Ovary (tissue), 9 donors: ENCODE measurements around the gene TBC1D19. TPM values are rescaled to one million over a fixed set of nuclear protein-coding genes. Genes with fewer than 3 reads are reported as not detected.

Experiments used
- DNase-seq, 5 donors: peaks; one replicate each; pipeline ENCODE4 v3.0.0-alpha.2; 2019 to 2020
- H3K27ac ChIP-seq, 2 donors: fragments of 200-600 bp; one replicate each; pipeline versions ENCODE4 v1.5.1 to v1.8.0; 2019 to 2022
- H3K27me3 ChIP-seq: fragments of 200-600 bp; one replicate; pipeline ENCODE4 v1.8.0; 2022
- H3K36me3 ChIP-seq: fragments of 200-600 bp; sonication (generic); one replicate; pipeline ENCODE4 v1.5.1; 2019
- H3K4me1 ChIP-seq: one replicate; pipeline ENCODE4 v1.8.1; 2013; ENCODE audit warnings: mild to moderate bottlenecking, moderate library complexity; ENCODE audit not compliant: insufficient read depth
- H3K4me3 ChIP-seq: fragments of 200-600 bp; sonication (generic); one replicate; pipeline ENCODE4 v1.5.1; 2017
- H3K9me3 ChIP-seq, 2 donors: fragments of 200-600 bp in 1 of 2; sonication (generic) in 1 of 2; one replicate each; pipeline versions ENCODE4 v1.5.1 to v1.8.1; 2013 to 2019; ENCODE audit warnings: mild to moderate bottlenecking in 1 of 2, moderate library complexity in 1 of 2
- EP300 ChIP-seq: sonication (generic); formaldehyde crosslinking; IDR thresholded peaks from one replicate; pipeline ENCODE4 v1.6.1; 2017; ENCODE audit warnings: antibody characterized with exemption
- POLR2A ChIP-seq: fragments of 450-650 bp; IDR thresholded peaks from one replicate; pipeline ENCODE4 v1.6.1; 2017; ENCODE audit warnings: antibody characterized with exemption, mild to moderate bottlenecking, moderate library complexity
- WGBS, 3 donors: extraction: QIAGEN DNeasy Blood & Tissue Kit in 1 of 3; methylation state at CpG; one replicate each; pipeline versions ENCODE4 v1.1.5 to v1.1.7; 2013 to 2017; 5-methylcytosine and 5-hydroxymethylcytosine counted together
- intact Hi-C, 4 donors: fragments of 100-400 bp; cut with DNase I; formaldehyde crosslinking; loops; one replicate each; pipeline versions ENCODE4 v1.11.0 to v1.15.1; 2022 to 2023
- polyA plus RNA-seq, 2 donors: library from polyadenylated mRNA; stranded (reverse); fragments of 200-250 nt in 1 of 2; fragments of 350-450 nt in 1 of 2; fragmentation: Illumina TruSeq in 1 of 2; extraction: RNeasy Lipid Tissue Mini Kit (QIAGEN cat#74804) in 1 of 2; gene quantifications; one replicate each; pipeline ENCODE4 v1.2.3, GENCODE V29; 2013 to 2014
- total RNA-seq, 7 donors: library from RNA; depleted of rRNA in 2 of 7; stranded (reverse); fragments of >200 nt in 2 of 7; fragmentation: NEBNext Ultra II Directional in 3 of 7; extraction: Animal tissue kit (Norgen Biotek cat#: 25700) in 3 of 7; gene quantifications; one replicate each; pipeline versions ENCODE4 v1.1.0 to v1.2.4, GENCODE V29; 2016 to 2023
- TF ChIP-seq, protein P1 (sequence below), 3 donors: fragments of 450-650 bp in 2 of 3; fragments of 200-600 bp in 1 of 3; IDR thresholded peaks; one replicate each; pipeline versions ENCODE4 v1.5.1 to v1.8.0; 2016 to 2022; ENCODE audit warnings: antibody characterized with exemption in 3 of 3, mild to moderate bottlenecking in 1 of 3
- donor health status: DM: no; HTN: no; CAD: no; lungs with moderate emphysema.
- donor health status: DM: no; HTN: no; CAD: no.
- donor health status: Bipolar disorder and iron deficiency.
- donor health status: DM: yes; HTN: yes; CAD: no.
- donor health status: DM: no; HTN: no; CAD: no.
- donor health status: DM: yes; HTN: yes; CAD: no.

TBC1D19 gene
- total and polyA plus RNA-seq, 9 donors, result 6.0 to 25.2 (median 14.8) TPM

DNA sequence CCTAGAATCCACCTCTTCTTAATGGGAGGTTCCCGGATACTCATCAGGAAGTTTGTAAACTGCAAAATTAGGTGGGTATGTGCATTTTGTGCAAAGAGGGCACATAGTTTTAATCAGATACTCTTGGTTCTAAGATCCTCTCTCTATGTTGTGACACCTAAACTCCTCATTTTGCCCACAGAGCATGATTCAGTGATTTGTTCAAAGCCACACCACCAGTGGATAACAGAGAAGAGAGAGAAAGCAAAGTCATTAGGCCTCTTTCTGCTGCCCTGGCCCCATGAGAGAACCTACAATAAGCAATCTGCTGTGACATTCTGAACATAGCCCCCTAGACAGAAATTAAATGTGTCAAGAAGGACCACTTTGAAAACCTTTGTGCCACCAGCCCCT is 204.5 kb downstream of the TBC1D19 start:
- H3K9me3 ChIP-seq, result no peaks in the 10 kb centered on the region
- H3K27ac ChIP-seq, result no peak overlapping the region
- no peak overlapping the region for H3K4me3 ChIP-seq
- no peak for DNase-seq
- intact Hi-C loops, result no loop called here
- no peaks in the 10 kb centered on the region for H3K36me3 ChIP-seq
- no peaks in the 10 kb centered on the region for H3K4me1 ChIP-seq
- WGBS, 3 donors, result 21 to 41% (median 33%) methylated on average over 1 of the region's 1 CpG
- no peaks in the 10 kb centered on the region for H3K27me3 ChIP-seq
- TF ChIP-seq POLR2A (no peak), EP300 (no peak)
- TF ChIP-seq, protein P1, sequence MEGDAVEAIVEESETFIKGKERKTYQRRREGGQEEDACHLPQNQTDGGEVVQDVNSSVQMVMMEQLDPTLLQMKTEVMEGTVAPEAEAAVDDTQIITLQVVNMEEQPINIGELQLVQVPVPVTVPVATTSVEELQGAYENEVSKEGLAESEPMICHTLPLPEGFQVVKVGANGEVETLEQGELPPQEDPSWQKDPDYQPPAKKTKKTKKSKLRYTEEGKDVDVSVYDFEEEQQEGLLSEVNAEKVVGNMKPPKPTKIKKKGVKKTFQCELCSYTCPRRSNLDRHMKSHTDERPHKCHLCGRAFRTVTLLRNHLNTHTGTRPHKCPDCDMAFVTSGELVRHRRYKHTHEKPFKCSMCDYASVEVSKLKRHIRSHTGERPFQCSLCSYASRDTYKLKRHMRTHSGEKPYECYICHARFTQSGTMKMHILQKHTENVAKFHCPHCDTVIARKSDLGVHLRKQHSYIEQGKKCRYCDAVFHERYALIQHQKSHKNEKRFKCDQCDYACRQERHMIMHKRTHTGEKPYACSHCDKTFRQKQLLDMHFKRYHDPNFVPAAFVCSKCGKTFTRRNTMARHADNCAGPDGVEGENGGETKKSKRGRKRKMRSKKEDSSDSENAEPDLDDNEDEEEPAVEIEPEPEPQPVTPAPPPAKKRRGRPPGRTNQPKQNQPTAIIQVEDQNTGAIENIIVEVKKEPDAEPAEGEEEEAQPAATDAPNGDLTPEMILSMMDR (IDR thresholded peaks at IDR 0.05), result no peak

DNA sequence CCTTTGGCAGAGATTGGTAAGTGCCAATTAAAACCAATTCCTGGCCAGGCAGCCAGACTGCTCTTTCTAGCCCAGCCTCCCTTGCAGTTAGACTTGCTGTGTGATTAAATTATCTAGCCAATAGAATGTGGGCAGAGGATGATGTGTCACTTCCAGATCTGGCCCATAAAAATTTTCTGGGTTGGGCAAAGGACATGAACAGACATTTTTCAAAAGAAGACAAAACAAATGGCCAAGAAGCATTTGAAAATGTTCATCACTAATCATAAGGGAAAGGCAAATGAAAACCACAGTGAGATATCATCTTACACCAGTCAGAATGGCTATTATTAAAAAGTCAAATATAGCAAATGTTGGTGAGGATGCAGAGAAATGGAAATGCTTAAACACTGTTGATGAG is 205.3 kb downstream of the TBC1D19 start:
- Histone ChIP-seq H3K4me3 (no peak overlapping the region), H3K27ac (no peak overlapping the region), H3K9me3 (no peaks in the 10 kb centered on the region), H3K4me1 (no peaks in the 10 kb centered on the region), H3K27me3 (no peaks in the 10 kb centered on the region), H3K36me3 (no peaks in the 10 kb centered on the region)
- intact Hi-C loops, result no loop called here
- no peak for TF ChIP-seq EP300
- TF ChIP-seq, protein P1 (IDR thresholded peaks at IDR 0.05), result no peak
- no peak for TF ChIP-seq POLR2A
- no peak for DNase-seq

DNA sequence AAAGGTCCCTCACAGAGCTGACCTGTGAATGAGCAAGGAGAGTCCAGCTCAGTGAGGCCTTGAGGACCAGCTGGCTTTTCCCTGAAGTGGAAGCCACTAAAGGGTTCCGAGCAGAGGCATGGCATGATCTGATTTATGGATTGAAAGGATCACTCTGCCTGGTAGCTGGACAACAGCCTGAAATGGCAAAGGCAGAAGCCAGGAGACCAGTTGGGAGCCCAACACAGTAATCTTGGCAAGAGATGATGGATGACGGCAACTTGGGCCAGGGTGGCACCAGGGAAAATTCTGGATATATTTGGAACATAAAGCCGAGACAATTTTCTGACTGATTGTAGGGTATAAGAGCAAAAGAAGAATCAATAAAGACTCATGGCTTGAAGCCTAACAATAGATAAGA is 207.5 kb downstream of the TBC1D19 start:
- Histone ChIP-seq H3K36me3 (no peaks in the 10 kb centered on the region), H3K9me3 (no peaks in the 10 kb centered on the region), H3K27me3 (no peaks in the 10 kb centered on the region), H3K4me1 (no peaks in the 10 kb centered on the region), H3K27ac (no peak overlapping the region), H3K4me3 (no peak overlapping the region)
- TF ChIP-seq POLR2A, result no peak
- no peak for TF ChIP-seq EP300
- TF ChIP-seq, protein P1 (IDR thresholded peaks at IDR 0.05), result no peak
- intact Hi-C loops, result no loop called here
- WGBS, 3 donors, result 86 to 88% (median 88%) methylated on average over 3 of the region's 3 CpGs
- DNase-seq, result no peak

DNA sequence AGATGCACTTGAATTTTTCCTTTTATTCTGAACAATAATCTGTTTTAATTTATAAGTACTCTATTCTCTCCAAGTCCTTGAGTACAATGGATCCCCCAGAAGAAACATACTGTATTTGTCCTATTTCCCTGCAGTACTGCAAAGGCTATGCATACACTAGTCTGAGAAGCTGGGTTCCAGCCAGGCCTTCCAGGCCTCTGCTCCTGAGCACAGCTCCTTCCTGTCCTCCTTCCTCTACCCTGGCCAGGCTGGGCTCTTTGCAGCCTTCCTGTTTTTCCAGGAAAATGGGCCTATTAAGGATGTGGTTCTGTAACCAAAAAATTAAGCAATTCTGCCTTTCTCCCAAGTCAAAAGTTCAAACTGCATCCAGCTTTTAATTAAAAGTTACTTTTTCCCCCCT is 208.8 kb downstream of the TBC1D19 start:
- no peaks in the 10 kb centered on the region for H3K36me3 ChIP-seq
- intact Hi-C loops, result no loop called here
- no peak for DNase-seq
- no peak overlapping the region for H3K4me3 ChIP-seq
- H3K4me1 ChIP-seq, result no peaks in the 10 kb centered on the region
- TF ChIP-seq, protein P1 (IDR thresholded peaks at IDR 0.05), result no peak
- TF ChIP-seq POLR2A, result no peak
- no peak for TF ChIP-seq EP300
- H3K27ac ChIP-seq, result no peak overlapping the region
- H3K9me3 ChIP-seq, result no peaks in the 10 kb centered on the region
- H3K27me3 ChIP-seq, result no peaks in the 10 kb centered on the region

DNA sequence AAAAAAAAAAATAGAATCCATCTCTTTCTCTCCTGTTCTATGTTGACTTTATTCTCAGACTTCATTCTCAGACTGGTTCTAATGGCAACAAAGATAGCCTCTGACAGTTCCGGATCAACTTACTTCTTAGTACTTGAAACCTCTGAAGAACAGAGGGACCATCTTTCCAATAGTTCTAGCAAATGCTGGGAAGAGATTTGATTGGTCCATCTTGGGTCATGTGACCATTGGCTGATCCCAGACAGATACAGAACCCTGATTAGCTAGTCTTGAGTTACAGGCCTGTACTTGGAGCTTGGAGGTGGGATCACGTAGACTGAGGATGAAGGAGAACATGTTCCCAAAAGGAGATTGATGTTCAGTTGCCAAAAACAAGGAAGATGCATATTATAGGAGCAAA is 209.9 kb downstream of the TBC1D19 start:
- no peak for DNase-seq
- WGBS, 3 donors, result 93 to 98% (median 95%) methylated on average over 2 of the region's 2 CpGs
- Histone ChIP-seq H3K9me3 (no peaks in the 10 kb centered on the region), H3K36me3 (no peaks in the 10 kb centered on the region), H3K4me1 (no peaks in the 10 kb centered on the region), H3K4me3 (no peak overlapping the region), H3K27me3 (no peaks in the 10 kb centered on the region), H3K27ac (no peak overlapping the region)
- intact Hi-C loops, result no loop called here
- TF ChIP-seq EP300 (no peak), POLR2A (no peak)
- TF ChIP-seq, protein P1 (IDR thresholded peaks at IDR 0.05), result no peak
